ENCODE results near the gene CDRT15.

- TF ChIP-seq GATA2 (IDR thresholded peaks at IDR 0.05; ENCODE audit: low read depth, low read length) (no peak), GATA3 (IDR thresholded peaks at IDR 0.05; ENCODE audit: low read depth, low read length) (no peak)
Observed at GRCh38 chr17:14202388-14203166, 34.1 kb downstream of the CDRT15 start.
